SKM-1 (cell line): ENCODE results near the gene ANKRD34A.

Experiments
- DNase-seq: peaks from one replicate; lab custom pipeline; 2025; ENCODE audit not compliant: unreplicated experiment; lab: John Stamatoyannopoulos, UW

The ANKRD34A gene

GRCh38 chr1:145964328-145965118 lies at the start of gene ANKRD34A, which contains the start of gene POLR3GL:
Gene ANKRD34A (minus strand): TSS chr1:145964575. CDS start chr1:145961759, 2,816 bp downstream.
Gene POLR3GL (plus strand): TSS chr1:145964690. CDS start chr1:145974866, 10,176 bp downstream.
- DNase-seq = peak; percentile 96

- no peak for DNase-seq
These were observed 49.2 kb upstream of the ANKRD34A start for GRCh38 chr1:146013559-146013922.

- peak; percentile 82 for DNase-seq
These were observed 48.6 kb upstream of the ANKRD34A start for GRCh38 chr1:146012703-146013558.

DNA sequence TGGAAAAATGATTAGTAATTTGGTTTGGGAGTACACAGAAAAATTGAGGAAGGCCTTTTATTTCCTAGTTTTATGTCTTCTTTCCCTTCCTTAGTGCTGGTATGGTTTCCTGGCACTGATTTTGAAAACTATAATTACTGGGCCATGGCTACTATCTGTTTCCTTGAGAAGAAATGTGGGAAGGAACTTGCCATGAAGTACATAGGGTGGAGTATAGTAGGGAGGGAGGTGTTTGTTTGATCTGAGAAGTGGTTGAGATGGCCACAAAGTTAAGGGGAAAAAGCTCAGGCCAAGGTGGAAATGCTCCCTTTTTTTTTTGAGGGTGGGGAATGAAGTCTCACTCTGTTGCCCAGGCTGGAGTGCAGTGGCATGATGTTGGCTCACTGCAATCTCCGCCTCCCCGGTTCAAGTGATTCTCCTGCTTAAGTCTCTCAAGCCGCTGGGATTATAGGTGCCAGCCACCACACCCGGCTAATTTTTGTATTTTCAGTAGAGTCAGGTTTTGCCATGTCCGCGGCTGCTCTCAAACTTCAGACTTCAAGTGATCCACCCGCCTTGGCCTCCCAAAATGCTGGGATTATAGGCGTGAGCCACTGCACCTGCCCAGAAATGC lies 45.9 kb upstream of the ANKRD34A start:
- no peak for DNase-seq

DNA sequence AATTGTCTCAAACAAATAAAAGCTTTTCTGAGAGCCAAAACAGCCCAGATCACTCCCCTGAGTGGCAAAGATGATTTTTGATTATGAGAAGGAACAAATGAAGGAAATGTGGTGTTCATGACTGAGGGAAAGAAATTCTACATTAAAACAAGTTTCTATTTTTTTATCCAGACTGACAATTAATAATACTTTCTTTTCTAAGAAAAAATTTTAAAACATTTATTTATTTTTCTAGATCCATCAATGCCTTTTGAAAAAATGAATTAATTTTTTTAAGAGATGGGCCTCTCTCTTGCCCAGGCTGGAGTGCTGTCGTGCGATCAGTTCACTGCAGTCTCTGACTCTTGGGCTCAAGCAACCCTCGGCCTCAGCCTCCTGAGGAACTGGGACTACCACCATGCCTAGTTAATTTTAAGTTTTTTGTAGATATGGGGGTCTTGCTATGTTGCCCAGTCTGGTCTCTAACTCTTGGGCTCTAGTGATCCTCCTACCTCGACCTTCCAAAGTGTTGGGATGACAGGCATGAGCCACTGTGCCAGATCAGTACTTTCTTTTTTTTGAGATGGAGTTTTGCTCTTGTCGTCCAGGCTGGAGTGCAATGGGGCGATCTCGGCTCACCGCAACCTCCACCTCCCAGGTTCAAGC lies 43.2 kb upstream of the ANKRD34A start:
- DNase-seq = no peak

DNA sequence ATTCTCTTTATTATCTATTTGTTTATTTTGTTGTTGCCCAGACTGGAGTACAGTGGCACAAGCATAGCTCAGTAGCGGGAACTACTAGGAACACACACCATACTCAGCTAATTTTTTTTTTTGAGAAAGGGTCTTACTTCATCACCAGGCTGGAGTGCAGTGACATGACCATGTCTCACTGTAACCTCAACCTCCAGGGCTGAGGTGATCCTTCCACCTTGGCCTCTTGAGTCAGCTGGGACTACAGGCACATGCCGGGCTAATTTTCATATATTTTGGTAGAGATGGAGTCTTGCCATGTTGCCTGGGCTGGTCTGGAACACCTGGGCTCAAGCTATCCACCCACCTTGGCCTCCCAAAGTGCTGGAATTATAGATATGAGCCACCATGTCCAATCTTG lies 37.3 kb upstream of the ANKRD34A start:
- DNase-seq = no peak

GRCh38 chr1:145999321-146000024 lies 35.1 kb upstream of the ANKRD34A start:
- DNase-seq = no peak

- no peak for DNase-seq
These were observed 33.3 kb upstream of the ANKRD34A start for GRCh38 chr1:145997718-145998023.

DNA sequence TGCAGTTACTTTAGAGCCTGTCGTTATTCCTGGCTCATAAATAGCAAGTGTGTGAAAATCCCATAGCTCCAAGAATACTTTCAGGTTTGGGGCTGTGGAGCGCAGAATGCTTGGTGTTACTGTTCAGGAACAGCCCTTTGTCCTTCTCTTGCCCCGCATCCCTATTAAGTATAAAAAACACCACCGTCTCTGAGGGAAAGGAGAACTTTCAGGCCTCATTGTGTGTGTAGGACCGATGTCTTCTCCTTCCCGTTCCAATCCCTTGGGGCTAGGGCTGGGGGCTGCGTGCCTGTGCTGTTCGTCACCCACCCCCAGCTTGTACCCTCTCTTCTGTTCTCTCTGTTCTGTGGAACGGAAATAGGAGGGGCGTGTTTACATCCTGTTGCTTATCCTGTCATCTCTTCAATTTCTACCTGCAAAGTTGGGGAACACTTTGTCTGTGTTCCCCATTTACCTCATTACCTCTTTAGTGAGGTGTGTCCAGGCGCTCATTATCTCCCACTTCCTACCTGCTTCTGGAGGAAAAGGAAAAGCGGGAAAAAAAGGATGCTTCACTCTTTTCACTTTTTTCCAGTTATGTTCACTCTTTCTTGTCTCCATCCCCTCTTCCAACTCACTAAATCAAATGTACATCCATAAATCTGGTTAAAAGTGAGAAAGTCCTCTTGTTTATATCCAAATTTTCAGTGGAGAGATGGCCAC lies 32.8 kb upstream of the ANKRD34A start:
- DNase-seq = no peak

DNA sequence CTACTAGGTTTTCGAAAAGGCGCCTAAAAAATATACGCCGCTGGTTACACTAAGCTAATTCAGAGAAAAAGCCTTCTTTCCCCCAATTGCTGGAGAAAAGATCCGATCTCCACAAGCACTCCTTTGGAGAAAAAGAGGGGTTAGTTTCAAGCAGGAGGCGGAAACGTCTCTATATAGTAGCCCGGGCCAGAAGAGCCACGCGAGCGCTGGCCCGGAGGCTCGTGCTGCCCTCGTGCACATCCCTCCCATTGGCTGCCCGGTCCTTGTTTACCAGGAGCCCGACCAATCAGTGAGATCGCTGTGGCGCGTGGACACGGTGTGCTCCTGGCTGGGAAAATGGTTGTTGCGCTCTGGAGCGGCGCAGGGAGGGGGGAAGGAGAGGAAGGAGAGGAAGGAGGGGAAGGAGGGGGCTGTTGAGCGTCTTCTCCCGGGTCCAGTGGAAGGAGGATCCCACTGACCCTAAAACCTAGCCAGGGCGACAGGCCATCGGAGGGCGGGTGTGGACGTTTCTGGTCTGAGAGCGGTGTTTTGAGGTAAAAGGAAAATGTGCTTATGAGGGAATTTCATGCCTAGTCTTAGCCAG lies 32.1 kb upstream of the ANKRD34A start, which contains the start of gene TXNIP:
Gene TXNIP, minus strand, starts transcription at position 147 of the 583 bp plus-strand sequence. CDS start 313 bp downstream, outside the sequence.
- DNase-seq = peak; percentile 97

DNA sequence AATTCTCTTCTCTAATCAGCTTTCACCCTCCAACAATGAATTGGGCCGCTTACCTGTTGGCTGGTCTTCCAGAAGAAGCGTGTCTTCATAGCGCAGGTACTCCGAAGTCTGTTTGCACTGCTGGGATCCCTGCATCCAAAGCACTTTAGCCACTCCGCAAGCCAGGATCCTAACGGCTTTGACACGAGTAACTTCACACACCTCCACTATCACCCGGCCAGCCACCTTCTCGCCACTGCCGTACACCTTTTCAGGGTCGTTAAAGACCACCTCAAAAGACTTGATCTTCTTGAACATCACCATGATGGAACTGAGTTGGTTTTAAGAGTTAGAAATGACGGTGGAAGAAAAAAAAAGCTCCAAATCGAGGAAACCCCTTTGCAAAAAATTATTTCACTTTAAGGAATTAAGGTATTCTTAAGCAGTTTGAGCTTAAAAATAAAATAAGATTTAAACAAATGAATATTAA lies 31.6 kb upstream of the ANKRD34A start:
- DNase-seq = no peak

DNA sequence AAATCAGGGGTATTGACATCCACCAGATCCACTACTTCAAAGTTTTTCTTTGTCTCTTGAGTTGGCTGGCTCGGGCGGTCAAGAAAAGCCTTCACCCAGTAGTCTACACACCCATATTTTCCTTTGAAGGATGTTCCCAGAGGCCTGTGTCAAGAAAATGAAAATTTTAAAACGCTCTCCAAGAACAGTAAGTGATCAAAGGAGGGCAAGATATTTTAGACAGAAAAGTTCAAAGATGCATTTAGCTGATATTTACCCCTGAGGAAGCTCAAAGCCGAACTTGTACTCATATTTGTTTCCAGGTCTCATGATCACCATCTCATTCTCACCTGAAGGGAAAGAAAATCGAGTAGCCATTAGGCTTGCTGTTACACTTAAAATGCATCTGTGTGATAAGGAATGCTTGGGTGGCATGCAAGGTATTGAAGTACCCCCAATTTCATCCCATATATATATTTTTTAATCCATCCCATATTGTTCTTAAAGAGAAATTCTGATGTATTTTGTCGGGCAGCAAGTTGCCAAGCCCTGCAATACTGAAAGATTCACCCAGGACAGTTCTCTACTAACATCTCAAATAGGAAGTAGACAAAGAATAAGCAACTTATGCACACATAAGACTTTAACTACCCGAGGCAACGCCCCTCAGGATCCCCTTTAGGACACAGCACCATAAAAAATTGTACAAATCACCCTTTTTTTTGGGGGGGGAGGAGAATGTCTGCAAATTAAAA lies 30.9 kb upstream of the ANKRD34A start:
- no peak for DNase-seq

- no peak for DNase-seq
These were observed 30.2 kb upstream of the ANKRD34A start for GRCh38 chr1:145994391-145995120.

DNA sequence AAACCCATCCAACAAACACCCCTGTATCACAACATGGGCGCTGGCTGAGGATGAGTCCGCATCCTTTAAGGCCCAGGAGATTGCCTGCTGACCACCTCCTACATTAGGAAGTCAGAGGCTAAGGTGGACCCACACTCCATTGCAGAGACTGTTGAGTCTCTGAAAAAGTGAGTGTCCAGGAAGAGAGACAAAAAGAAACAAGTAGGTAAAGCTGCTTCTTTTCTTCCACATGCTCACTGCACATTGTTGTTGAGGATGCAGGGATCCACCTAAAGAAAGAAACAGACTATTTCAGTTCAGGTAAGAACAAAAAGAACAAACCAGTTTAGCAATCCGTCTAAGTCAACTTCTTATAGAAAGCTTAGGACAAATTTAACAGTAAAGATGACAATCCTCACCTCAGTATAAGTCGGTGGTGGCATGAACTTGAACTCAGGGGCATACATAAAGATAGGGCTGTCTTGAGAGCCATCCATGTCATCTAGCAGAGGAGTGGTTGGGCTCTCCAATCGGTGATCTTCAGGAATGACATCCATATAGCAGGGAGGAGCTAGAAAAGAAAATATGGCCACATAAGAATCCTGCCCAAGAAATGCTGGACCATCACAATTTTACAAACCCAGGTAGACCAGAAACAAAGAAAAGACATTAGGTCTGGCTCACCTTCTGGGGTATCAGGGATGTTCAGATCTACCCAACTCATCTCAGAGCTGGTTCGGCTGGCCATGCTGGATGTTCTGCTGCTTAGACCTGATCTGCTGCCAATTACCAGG lies 29.4 kb upstream of the ANKRD34A start:
- no peak for DNase-seq

DNA sequence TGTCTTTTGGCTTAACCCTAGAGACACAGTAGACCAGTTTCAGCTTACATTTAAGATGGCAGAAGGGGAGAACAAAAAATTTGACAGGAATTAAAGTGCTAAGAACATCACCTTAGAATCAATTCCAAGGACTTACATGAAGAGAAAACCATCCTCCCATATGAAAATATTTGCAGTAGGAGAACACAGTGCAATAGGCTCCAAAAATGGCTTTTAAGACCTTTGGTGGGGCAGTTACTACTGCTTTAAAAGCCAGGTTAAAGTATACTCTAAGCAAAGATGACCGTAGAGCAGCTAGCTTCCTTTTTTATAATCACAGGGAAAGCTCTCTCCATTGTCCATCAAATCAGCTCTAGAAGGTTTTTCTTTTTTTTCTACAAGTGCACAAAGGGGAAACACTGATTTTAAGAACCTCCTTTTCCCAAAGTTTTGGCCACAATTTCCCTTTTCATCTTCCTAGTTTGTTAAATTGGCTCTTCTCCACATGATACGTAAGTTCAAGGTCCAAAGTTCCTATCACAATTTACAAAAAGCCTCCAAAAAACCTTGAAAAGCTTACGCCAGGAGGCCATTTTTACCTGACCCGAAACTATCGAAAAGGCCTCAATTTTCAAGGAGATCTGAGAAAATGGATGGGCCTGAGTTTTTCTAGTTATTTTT lies 28.7 kb upstream of the ANKRD34A start:
- DNase-seq = no peak

DNA sequence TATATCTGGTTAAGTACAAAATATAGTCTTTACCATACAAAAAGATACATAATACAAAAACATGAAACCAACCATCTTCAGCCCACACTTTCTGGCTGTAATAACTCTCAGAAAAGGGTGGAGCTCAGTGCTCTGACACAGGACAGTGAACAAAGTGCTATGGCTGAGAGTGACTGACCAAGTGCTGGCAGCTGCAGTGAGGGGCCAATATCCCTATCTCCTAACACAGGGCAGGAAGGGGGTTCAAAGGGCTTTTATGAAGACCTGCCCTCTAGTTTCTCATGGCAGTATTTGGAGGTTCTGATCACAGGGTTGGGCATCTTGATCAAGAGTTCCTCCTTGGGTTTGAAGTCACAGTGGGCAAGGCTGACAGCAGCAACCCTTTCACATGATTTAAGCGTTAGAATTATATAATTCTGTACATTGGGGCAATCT lies 28.1 kb upstream of the ANKRD34A start:
- DNase-seq = no peak
